AG04450 (cell line): ENCODE measurements around the gene SLC25A12. TPM values are rescaled to one million over a fixed set of nuclear protein-coding genes. Genes with fewer than 3 reads are reported as not detected.
A peak's percentile ranks its signal among the peaks of the same experiment; 100 is the strongest.
"Not testable (repeated sequence)": the region's sequence is repeated elsewhere in the genome, so short reads cannot be mapped to it uniquely, and the experiment has no call there.

Experiments used
- CTCF ChIA-PET: fragments of 300-600, 350-600 bp; formaldehyde crosslinking; extraction: SDS; loops from one replicate; lab custom pipeline; 2022; ENCODE audit warnings: antibody characterized with exemption, inconsistent platforms; lab: Charles Lee
- POLR2A ChIA-PET: fragments of 350-600 bp; formaldehyde crosslinking; extraction: SDS; loops from one replicate; lab custom pipeline; 2021; ENCODE audit warnings: antibody characterized with exemption, inconsistent platforms; lab: Yijun Ruan, JAX
- DNase-seq: peaks from one replicate; pipeline ENCODE4 v3.0.0-alpha.2; 2011; ENCODE audit warnings: low read depth, low spot score
- H3K27ac ChIP-seq: one replicate; pipeline ENCODE4 v1.5.1; 2012; ENCODE audit warnings: low read depth, low read length, control low read depth
- H3K27me3 ChIP-seq: one replicate; pipeline ENCODE4 v1.6.0; 2012; ENCODE audit warnings: low read length; ENCODE audit not compliant: control insufficient read depth, insufficient read depth
- H3K4me3 ChIP-seq: 2 replicates; pipeline ENCODE4 v1.5.1; 2011; ENCODE audit warnings: mild to moderate bottlenecking, low read depth, low read length, control low read depth
- H3K9me3 ChIP-seq: 2 replicates; pipeline ENCODE4 v1.5.1; 2012; ENCODE audit warnings: low read length; ENCODE audit not compliant: control insufficient read depth, insufficient read depth
- polyA plus RNA-seq: library from polyadenylated mRNA; depleted of rRNA; stranded (reverse); fragments of >200 nt; gene quantifications from 2 replicates; pipeline ENCODE4 v1.2.3, GENCODE V29; 2011
- TF ChIP-seq, protein P1 (sequence below): IDR thresholded peaks from 2 replicates; pipeline ENCODE4 v1.5.1; 2011; ENCODE audit warnings: low read depth, low read length, control low read depth, inconsistent platforms

Gene SLC25A12
- polyA plus RNA-seq, 1 experiment = 27.3 TPM

- ChIA-PET POLR2A (no interaction called here), CTCF (no interaction called here)
- no peak overlapping the region for H3K4me3 ChIP-seq
- peaks cover 3% of the 10 kb centered on the region for H3K27me3 ChIP-seq
- TF ChIP-seq, protein P1, sequence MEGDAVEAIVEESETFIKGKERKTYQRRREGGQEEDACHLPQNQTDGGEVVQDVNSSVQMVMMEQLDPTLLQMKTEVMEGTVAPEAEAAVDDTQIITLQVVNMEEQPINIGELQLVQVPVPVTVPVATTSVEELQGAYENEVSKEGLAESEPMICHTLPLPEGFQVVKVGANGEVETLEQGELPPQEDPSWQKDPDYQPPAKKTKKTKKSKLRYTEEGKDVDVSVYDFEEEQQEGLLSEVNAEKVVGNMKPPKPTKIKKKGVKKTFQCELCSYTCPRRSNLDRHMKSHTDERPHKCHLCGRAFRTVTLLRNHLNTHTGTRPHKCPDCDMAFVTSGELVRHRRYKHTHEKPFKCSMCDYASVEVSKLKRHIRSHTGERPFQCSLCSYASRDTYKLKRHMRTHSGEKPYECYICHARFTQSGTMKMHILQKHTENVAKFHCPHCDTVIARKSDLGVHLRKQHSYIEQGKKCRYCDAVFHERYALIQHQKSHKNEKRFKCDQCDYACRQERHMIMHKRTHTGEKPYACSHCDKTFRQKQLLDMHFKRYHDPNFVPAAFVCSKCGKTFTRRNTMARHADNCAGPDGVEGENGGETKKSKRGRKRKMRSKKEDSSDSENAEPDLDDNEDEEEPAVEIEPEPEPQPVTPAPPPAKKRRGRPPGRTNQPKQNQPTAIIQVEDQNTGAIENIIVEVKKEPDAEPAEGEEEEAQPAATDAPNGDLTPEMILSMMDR = no peak
- no peaks in the 10 kb centered on the region for H3K9me3 ChIP-seq
- no peak overlapping the region for H3K27ac ChIP-seq
- no peak for DNase-seq
These were observed 14.2 kb upstream of the SLC25A12 start for GRCh38 chr2:171908235-171908634.

DNA sequence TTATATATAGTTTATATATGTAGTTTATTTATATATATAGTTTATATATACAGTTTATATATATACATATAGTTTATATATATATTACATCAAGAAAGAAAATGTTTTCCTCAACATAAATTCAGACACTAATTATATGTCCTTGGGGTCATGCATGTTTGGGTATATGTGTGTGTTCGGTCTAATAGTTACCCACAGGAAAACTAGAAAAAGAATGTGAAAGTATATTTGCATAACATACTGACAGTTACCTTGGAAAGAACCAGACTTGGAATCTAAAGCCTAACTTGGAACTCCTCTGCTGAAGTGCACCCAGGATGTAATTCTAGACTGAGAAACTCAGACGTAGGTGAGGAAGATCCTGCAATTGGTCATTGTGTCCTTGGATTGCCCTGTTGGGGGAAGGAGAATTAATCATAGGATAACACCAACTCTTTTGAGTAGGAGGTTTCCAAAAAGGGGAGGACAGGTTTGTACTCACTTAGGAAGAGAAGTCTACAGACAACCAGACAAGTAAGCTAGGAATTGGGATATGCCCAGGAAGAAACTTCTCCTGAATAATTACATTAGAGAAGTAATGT lies 8.9 kb upstream of the SLC25A12 start:
- POLR2A ChIA-PET = no interaction called here
- Histone ChIP-seq H3K9me3 (peaks cover 4% of the 10 kb centered on the region; the same call in 1 of the 2 replicates), H3K4me3 (no peak overlapping the region), H3K27ac (no peak overlapping the region), H3K27me3 (peaks cover 3% of the 10 kb centered on the region)
- TF ChIP-seq, protein P1 = no peak
- CTCF ChIA-PET = no interaction called here
- no peak for DNase-seq

- H3K9me3 ChIP-seq, H3K27ac ChIP-seq, CTCF ChIA-PET, DNase-seq, H3K27me3 ChIP-seq, H3K4me3 ChIP-seq, POLR2A ChIA-PET: not testable (repeated sequence)
These were observed 5.7 kb upstream of the SLC25A12 start for GRCh38 chr2:171899623-171900282.

- H3K27ac ChIP-seq = no peak overlapping the region
- no peak overlapping the region for H3K4me3 ChIP-seq
- H3K9me3 ChIP-seq = peaks cover 4% of the 10 kb centered on the region; the same call in 1 of the 2 replicates
- ChIA-PET CTCF (no interaction called here), POLR2A (no interaction called here)
- H3K27me3 ChIP-seq = no peaks in the 10 kb centered on the region
- no peak for DNase-seq
- TF ChIP-seq, protein P1 = no peak
These were observed 1.7 kb upstream of the SLC25A12 start for GRCh38 chr2:171895786-171896185.

DNA sequence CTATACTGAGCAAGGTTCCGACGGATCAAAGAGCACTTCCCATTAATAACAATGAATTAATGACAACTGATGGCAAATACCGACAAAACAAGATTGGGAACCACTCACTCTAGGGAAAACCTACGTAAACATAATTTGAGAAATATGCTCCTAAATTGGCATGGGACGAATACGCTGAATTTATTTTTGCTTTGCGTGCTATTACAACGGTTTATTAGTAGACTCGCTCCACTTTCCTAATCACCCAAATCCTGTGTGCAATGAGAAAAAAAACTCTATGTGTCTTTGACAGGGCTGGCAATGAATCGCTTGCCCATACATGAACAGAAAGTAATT lies 536 bp upstream of the SLC25A12 start:
- Histone ChIP-seq H3K27ac (no peak overlapping the region), H3K9me3 (peaks cover 2% of the 10 kb centered on the region; the same call in 1 of the 2 replicates), H3K4me3 (peak overlapping the region; percentile 97), H3K27me3 (no peaks in the 10 kb centered on the region)
- TF ChIP-seq, protein P1 = no peak
- CTCF ChIA-PET = no interaction called here
- no peak for DNase-seq
- POLR2A ChIA-PET = interaction anchor here (1.0 kb wide), 1 partner anchor 207 kb away, joined by 3 read pairs; no protein-coding TSS in a partner anchor
